CD1c-positive myeloid dendritic cell (primary cell): ENCODE data around the gene COTL1.
A peak's percentile ranks its signal among the peaks of the same experiment; 100 is the strongest.
"Not testable (repeated sequence)": the region's sequence is repeated elsewhere in the genome, so short reads cannot be mapped to it uniquely, and the experiment has no call there.

ENCODE experiments used
- DNase-seq: peaks from one replicate; pipeline ENCODE4 v3.0.0-alpha.2; 2016; ENCODE audit errors: extremely low spot score

COTL1 gene

DNA sequence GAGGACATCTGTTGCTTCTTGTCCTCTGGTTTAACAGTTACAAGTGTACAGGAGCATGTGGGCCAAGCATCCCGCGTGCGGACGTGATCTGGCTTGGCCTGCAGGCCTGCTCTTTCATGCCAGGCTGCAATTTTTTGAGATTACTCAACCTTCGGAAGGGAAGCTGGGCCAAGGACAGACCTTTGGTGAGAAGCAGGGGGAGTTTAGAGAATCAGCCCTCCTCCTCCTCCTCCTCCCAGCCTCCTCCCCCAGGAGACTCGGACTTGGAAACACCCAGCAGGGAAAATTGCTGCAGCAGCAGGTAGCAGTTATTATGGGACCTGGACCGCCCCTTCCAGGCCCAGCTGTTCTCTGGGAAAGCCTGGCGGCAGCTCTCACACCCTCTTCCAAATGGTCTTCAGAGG, 25.3 kb upstream of the COTL1 start:
- peak; percentile 56 for DNase-seq

DNA sequence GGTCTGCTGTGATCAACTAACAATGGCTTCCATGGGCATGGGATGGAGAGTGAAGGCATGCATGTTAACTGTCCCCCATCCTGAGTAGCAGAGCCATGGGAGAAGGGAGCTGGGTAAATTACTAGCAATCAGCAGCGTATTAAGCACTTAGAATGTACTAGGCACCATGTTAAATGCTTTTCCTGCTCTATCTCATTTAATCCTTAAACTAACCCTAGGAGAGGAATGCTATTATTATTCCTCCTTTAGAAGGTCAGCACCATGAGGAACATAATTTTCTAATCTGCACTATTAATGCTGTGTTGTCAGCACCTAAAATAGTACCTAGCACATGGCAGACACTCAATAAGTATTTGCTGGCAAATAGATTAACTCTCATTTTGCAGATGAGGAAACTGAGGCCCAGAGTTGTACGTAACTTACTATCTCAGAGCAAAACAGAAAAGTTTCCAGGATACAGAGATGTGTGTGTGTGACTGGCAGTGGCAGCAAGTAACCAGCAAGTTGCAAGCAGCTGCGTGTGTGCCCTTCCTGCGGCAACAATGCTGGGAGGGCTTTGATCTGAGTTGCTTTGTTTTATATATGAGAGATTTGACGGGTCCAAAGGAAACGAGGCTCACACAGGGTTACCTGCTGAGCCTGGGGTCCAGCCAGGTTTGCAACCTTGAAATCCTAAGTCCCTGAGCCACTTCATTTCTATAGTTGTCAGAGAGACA, 23.9 kb upstream of the COTL1 start:
- no peak for DNase-seq

DNA sequence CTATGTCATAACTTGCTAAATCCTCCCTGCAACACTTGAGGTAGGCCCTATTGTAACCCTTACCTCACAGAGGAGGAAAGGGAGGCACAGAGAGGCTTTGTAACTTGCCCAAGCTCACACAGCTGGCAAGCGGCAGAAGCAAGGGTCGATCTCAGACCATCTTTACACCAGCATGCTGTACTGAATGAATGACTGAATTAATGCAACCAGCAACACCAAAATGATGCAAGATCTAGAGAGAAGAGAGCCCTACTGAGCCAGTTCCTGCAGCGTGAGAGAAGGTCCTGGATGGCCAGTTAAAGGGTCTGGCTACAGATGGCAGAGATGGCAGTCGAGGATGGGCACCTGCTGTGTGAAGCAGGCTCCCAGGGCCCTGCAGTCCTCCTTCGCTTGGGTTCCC, 22.3 kb upstream of the COTL1 start:
- no peak for DNase-seq

DNA sequence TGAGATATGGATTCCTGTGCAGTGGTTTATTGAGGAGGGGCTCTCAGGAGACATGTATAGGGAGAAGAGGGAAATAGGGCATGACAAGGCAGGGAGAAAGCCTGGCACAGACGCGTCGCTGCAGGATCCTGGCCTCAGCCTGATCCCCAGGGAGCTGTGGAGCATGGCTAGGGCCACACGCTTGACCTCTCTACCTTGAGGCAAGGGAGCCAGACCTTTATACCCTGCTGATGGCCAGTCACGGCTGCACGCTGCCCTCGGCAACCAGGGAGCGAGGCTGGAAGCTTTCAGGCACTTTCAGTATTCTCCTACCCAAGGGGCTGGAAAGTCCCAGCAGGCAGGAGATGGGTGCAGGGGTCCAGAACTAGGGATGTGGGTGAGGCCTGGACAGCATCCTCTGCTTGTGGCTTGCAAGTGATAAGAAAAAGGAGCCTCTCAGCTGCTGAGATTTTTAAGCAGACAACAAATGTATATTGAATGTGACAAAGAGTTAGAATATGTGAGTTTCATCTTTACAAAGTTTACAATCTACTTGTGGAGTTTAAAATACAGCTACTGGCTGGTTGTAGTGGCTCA, 20.4 kb upstream of the COTL1 start:
- DNase-seq, result no peak

GRCh38 chr16:84637709-84638108, 19.8 kb upstream of the COTL1 start:
- DNase-seq, result no peak

GRCh38 chr16:84635702-84636101, 17.8 kb upstream of the COTL1 start:
- no peak for DNase-seq

DNA sequence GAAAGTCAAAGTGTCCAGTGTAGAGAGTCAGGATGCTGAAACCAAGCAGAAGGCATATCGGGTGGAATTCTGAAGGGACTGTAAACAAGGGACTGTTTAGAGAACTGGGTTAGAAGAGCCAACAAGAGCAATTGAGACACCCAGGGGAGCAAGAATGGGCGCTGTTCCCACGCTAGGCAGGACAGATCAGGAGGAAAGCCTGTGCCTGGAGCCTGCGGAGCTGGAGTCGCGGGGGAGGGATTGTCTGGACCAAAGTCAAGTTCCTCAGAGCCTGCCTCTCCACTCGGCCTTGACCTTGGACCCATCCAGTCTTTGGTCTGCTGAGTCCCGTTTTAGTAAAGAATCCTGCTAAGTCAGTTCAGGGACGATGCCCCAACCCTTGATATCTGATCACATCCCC, 15.7 kb upstream of the COTL1 start:
- no peak for DNase-seq

DNA sequence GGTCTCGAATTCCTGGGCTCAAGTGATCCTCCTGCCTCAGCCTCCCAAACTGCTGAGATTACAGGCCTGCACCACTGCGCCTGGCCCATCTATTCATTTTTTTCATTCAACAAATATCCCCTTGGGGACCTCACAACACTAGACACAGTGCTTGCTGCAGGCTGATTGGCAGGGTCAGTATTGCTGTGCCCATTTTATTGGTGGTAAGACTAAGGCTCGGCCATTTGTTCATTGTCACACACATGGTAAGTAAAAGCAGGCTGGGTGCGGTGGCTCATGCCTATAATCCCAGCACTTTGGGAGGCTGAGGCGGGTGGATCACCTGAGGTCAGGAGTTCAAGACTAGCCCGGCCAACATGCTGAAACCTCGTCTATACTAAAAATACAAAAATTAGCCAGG, 15.0 kb upstream of the COTL1 start:
- not testable (repeated sequence) for DNase-seq

DNA sequence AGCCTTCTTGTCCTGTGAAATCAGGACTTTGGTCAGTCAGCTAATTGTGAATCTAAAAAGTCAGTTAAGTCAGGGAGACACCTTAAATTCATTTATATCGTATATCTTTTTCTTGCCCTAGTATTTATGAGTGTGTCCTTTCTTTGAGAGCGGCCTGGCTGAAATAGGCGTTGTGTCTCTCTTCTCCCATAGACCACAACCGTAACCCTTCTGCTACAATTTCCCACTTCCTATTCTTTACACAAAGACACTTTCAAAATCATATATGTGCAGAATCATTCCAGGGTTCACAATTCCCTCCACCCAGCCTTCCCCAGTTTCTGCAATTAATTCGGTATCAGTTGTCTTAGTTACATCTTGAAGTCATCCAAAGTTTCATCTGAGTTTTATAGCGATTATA, 14.0 kb upstream of the COTL1 start:
- peak; percentile 60 for DNase-seq

DNA sequence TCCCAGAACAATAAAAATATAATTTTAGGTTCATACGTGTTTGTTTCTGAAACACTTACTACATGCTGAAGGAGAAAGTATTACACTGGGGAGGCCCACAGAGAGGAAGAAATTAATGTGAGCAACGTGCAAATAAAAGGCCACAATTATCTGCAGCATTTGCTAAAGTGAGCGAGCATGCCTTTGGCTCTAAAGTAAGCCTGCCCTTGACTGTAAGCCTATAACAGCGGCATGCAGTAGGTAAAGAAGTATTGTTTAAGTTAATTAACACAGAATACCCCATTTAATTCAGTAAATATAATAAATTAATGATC, 13.2 kb upstream of the COTL1 start:
- no peak for DNase-seq

- no peak for DNase-seq
Observed at GRCh38 chr16:84630446-84631152, 12.7 kb upstream of the COTL1 start.

DNA sequence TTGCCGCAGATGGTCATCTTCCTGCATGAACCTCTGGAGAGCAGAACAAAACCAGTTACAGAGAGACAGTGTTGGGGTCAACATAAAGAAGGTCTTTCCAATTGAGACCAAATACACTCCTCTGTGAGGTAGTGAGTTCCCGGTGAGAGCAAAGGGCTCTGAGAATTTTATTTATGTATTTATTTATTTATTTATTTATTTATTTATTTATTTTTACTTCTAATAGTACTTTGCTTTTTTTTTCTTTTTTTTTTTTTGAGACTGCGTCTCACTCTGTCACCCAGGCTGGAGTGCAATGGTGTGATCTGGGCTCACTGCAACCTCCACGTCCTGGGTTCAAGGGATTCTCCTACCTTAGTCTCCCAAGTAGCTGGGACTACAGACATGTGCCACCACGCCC, 12.1 kb upstream of the COTL1 start:
- DNase-seq, result no peak

- no peak for DNase-seq
Observed at GRCh38 chr16:84629580-84629979, 11.7 kb upstream of the COTL1 start.

DNA sequence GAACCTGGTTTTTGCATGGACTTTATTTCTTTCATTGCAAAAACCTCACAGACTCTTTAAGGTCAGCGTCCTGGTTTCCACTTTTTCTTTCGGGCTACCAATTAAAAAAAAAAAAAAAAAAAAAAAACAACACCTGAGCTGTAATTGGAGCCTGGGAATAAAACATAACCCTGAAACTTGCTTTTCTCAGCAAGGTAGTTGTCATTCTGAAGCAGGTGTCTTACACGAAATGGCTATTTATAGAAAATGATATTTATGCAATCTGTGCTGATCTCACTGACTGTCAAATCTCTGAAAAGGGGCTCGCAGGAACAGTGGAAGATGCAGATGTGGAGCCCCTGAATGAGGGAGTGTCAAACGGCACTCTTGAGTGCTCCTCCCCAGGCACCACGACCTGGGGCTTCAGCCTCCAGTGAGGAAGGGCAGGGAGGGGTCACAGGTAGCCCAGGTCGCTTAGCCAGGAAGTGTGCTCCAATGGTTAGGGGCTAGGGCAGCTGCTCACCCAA, 10.4 kb upstream of the COTL1 start:
- no peak for DNase-seq

GRCh38 chr16:84625556-84625955, 7.7 kb upstream of the COTL1 start:
- DNase-seq, result no peak

- DNase-seq, result not testable (repeated sequence)
Observed at GRCh38 chr16:84620913-84621312, 3.0 kb upstream of the COTL1 start.

DNA sequence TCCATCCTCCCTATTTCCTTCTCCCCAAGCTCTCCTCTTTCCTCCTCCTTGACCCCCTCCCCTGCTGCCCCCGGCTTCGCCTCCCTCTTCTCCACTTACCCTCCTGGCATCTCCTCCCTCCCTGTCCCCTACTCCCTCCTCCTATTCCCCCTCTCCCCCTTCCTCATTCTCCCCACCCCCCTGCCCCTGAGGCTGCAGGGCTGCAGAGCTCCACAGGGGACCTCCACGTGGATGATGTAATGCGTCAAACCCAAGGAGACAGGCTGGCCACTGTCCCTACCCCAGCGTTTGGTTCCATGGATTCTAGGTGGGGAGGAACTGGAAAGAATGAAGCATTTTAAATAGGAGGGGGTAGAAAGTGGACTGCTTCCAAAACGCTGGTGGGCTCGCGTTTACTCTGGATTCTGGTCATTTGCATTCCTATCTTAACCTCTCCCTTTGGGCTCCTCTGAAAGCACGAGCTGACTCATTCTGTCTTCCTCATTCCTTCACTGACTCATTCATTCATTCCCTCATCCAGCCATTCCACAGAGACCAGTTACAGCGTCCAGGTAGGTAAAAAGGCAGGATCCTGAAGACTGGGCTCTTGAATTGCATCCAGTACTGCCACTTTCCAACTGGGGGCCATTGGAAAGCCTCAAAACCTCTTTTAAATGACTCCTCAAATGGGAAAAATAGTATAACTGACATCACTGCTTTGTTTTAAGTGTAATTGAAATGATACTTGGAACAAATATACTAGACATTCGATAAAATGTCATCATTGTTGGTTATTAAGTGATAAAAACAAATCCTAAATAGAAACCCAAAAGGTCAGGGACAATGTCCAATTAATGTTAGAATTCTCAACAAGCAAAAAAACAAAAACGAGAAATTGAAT, 943 bp upstream of the COTL1 start:
- peak; percentile 62 for DNase-seq

- DNase-seq, result no peak
Observed at GRCh38 chr16:84617041-84617790, 662 bp downstream of the COTL1 start.

DNA sequence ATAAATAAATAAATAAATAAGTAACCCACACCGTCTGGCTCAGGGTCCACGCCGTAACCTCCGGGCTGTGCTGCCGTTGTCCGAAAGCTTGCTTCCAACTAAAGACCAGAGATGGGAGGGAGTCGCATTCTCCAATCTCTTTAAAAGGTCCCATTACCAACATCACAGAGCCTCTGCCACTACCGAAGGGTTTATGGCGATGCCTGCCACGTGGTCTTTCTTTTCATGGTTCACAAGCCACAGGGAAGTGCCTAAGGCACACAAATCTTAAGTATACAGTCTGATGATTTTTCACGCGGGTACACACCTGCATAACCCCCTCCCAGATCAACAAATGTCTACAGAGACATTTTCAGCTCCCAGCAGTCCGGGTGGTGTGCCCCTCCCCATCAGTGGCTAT, 1.4 kb downstream of the COTL1 start:
- DNase-seq, result no peak

GRCh38 chr16:84614968-84615813, 2.7 kb downstream of the COTL1 start:
- no peak for DNase-seq

GRCh38 chr16:84614623-84614967, 3.3 kb downstream of the COTL1 start:
- DNase-seq, result no peak
